Mucosa of rectum (tissue), 2 donors: Measurements from ENCODE around the gene TRIM32.

Experiments
- H3K27ac ChIP-seq, 2 donors: one replicate each; pipeline ENCODE4 v1.7.0; 2013; ENCODE audit warnings: inconsistent platforms in 2 of 2, low read depth in 2 of 2, low read length in 2 of 2
- H3K27me3 ChIP-seq, 2 donors: one replicate each; pipeline ENCODE4 v1.7.0; 2013; ENCODE audit warnings: low read length in 2 of 2; ENCODE audit not compliant: control insufficient read depth in 2 of 2, insufficient read depth in 2 of 2
- H3K36me3 ChIP-seq, 2 donors: one replicate each; pipeline ENCODE4 v1.7.0; 2013; ENCODE audit warnings: low read length in 2 of 2; ENCODE audit not compliant: control insufficient read depth in 2 of 2, insufficient read depth in 2 of 2
- H3K4me1 ChIP-seq, 2 donors: one replicate each; pipeline ENCODE4 v1.7.0; 2013; ENCODE audit warnings: low read length in 2 of 2, mild to moderate bottlenecking in 1 of 2; ENCODE audit not compliant: control insufficient read depth in 2 of 2, insufficient read depth in 2 of 2
- H3K4me3 ChIP-seq, 2 donors: one replicate each; pipeline ENCODE4 v1.7.0; 2013; ENCODE audit warnings: low read length in 2 of 2
- H3K9ac ChIP-seq, 2 donors: one replicate each; pipeline ENCODE4 v1.7.0; 2013; ENCODE audit warnings: low read length in 2 of 2, low read depth in 1 of 2, mild to moderate bottlenecking in 1 of 2
- H3K9me3 ChIP-seq, 2 donors: one replicate each; pipeline ENCODE4 v1.7.0; 2013; ENCODE audit warnings: low read length in 2 of 2; ENCODE audit not compliant: control insufficient read depth in 2 of 2
- donor health status: healthy.
- donor health status: Normal muscosa, but diverticular disease.

Gene TRIM32

DNA sequence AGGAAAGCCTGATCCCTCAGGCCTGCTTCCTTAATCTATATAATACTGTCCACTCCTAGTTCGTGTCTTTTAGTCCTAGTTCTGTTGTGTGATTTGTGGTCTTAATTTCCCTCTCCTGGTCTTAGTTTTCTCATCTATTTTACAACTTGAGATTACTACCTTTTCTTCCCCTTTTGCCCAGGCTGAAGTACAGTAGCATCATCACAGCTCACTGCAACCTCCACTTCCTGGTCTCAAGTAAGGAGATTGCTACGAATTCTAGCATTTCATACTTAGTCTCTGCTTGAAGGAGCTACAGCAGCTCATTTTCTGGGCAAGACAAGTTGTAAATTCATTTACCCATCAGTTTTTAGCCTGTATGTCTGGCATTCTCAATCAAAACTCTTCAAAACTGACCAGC is 5.5 kb downstream of the TRIM32 start:
- Histone ChIP-seq H3K4me3 (no peak overlapping the region), H3K4me1 (peaks cover 21 to 24% of the 10 kb centered on the region in 2 donors), H3K36me3 (peaks cover 0 to under 1% of the 10 kb centered on the region in 2 donors), H3K27me3 (no peaks in the 10 kb centered on the region), H3K27ac (no peak overlapping the region), H3K9ac (no peak overlapping the region), H3K9me3 (no peaks in the 10 kb centered on the region)

DNA sequence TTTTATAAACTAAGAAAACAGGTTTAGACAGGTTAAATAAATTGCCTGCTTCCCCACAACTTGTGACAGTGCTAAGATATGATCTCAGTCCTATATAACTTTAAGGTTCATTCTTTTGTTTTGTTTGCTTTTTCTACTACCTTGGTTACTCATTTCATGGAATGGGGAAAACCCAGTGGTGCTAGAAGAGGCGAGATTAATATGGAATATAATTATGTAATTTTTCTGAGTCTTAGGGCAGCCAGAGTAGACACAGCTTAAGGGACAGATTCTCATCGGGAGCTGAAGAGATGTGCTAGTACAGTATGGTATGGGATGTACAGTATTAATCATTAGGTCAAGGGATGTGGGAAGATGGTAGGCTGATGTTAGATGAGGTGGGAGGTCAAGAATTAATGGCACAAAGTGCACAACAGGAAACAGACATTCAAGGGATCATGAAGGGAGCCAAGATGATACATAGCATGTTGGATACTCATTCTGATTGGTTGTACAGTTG is 6.2 kb downstream of the TRIM32 start:
- H3K4me1 ChIP-seq: peaks cover 15 to 18% of the 10 kb centered on the region in 2 donors
- H3K27ac ChIP-seq: no peak overlapping the region

DNA sequence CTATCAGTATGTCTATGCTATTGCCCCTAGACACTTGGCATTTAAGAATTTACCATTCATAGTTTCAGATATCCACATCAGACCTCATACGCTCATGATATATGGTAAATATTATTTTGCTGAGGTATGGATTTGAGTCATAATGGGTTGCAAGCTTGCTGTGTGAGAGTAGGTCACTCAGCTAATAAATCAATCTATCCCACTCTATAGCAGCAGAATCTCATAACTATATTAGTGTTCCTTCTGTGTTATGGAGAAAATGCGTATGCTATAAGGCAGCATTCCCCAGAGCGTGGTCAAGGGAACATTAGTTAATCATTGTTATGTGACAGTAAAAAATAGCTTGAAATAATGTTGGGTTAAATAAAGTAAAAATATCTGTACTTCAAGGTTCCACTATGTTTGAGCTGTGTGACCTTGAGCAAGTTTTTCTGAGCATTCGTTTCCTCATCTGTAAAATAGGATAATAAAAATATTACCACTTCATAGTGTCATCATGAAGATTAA is 7.7 kb downstream of the TRIM32 start:
- Histone ChIP-seq H3K36me3 (peaks cover 19 to 22% of the 10 kb centered on the region in 2 donors), H3K4me1 (peaks cover 2 to 7% of the 10 kb centered on the region in 2 donors)

More for the DNA sequence above, 6.2 kb downstream of the TRIM32 start:
- no peaks in the 10 kb centered on the region for H3K9me3 ChIP-seq
- no peaks in the 10 kb centered on the region for H3K27me3 ChIP-seq
- H3K4me3 ChIP-seq: no peak overlapping the region
- peaks cover 6 to 7% of the 10 kb centered on the region in 2 donors for H3K36me3 ChIP-seq
- no peak overlapping the region for H3K9ac ChIP-seq

DNA sequence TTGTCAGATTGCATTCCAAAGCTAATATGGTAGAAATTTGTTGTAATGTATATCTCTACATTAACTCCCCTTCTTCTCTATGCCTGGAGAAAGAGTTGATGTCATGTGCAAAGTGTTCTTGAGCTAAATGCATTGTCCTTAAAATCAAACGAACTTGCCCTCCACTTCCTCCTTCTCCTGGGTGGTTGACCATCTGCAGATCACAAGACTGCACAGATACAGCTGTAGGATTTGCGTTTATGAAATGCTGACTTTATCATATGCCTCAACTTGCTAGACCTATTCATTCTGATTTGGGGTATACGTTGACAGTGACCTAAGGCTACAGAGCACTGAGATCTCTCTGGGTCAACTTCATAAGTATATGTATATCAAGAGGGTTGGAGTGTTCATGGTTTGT is 8.3 kb downstream of the TRIM32 start:
- no peaks in the 10 kb centered on the region for H3K9me3 ChIP-seq
- no peak overlapping the region for H3K27ac ChIP-seq
- H3K27me3 ChIP-seq: no peaks in the 10 kb centered on the region
- H3K4me1 ChIP-seq: peaks cover 2 to 3% of the 10 kb centered on the region in 2 donors
- peaks cover 22 to 24% of the 10 kb centered on the region in 2 donors for H3K36me3 ChIP-seq
- H3K4me3 ChIP-seq: no peak overlapping the region
- H3K9ac ChIP-seq: no peak overlapping the region

More for the DNA sequence above, 7.7 kb downstream of the TRIM32 start:
- H3K9ac ChIP-seq: no peak overlapping the region
- no peaks in the 10 kb centered on the region for H3K27me3 ChIP-seq
- no peak overlapping the region for H3K4me3 ChIP-seq
- no peaks in the 10 kb centered on the region for H3K9me3 ChIP-seq
- H3K27ac ChIP-seq: no peak overlapping the region

DNA sequence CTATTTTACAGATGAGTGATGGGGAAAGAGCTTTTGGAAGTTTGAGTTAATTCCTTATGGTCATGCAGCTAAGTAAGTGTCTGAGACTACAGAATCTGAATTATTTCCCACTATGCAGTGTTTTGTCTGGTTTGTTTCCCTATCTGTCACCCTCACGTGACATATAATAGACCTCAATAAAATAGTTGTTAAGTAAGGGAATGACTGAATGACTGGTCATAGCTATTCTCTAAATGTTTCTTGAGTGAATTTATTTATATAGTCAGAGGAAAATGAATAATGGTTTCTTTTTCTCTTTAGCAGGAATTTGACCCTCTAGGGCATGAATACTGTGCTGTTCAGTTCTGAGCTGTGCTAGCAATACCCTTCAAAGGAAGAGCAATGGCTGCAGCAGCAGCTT is 10.3 kb downstream of the TRIM32 start:
- Histone ChIP-seq H3K36me3 (peaks cover 22 to 24% of the 10 kb centered on the region in 2 donors), H3K4me3 (no peak overlapping the region), H3K27me3 (no peaks in the 10 kb centered on the region), H3K9me3 (no peaks in the 10 kb centered on the region), H3K27ac (no peak overlapping the region), H3K4me1 (peaks cover 0 to 3% of the 10 kb centered on the region in 2 donors), H3K9ac (no peak overlapping the region)

DNA sequence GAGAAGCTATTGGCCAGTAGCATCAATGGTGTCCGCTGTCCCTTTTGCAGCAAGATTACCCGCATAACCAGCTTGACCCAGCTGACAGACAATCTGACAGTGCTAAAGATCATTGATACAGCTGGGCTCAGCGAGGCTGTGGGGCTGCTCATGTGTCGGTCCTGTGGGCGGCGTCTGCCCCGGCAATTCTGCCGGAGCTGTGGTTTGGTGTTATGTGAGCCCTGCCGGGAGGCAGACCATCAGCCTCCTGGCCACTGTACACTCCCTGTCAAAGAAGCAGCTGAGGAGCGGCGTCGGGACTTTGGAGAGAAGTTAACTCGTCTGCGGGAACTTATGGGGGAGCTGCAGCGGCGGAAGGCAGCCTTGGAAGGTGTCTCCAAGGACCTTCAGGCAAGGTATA is 10.8 kb downstream of the TRIM32 start:
- Histone ChIP-seq H3K27ac (no peak overlapping the region), H3K4me3 (no peak overlapping the region), H3K4me1 (peaks cover 0 to 3% of the 10 kb centered on the region in 2 donors)

DNA sequence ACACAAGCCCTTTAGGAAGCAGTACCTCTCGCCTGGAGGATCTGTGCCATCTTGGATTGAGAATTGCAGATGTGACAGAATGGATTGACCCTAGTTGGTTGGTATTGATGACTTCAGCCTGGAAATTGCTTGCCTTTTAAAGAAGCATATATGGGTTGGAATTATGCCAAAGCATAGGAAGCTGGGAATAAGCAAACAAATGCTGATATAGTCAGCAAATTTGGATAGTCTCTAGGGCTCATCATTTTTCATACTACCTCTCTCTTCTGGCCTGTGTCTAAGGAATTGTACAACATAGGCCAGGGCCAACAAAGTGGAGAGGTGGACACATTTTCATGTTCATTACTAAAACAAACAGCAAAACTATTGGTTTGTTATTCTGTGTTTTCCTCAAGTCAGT is 13.2 kb downstream of the TRIM32 start:
- no peaks in the 10 kb centered on the region for H3K4me1 ChIP-seq
- H3K27me3 ChIP-seq: no peaks in the 10 kb centered on the region
- H3K9ac ChIP-seq: no peak overlapping the region
- H3K9me3 ChIP-seq: no peaks in the 10 kb centered on the region
- no peak overlapping the region for H3K27ac ChIP-seq
- H3K4me3 ChIP-seq: no peak overlapping the region
- H3K36me3 ChIP-seq: peaks cover 22 to 24% of the 10 kb centered on the region in 2 donors

More for the DNA sequence above, 10.8 kb downstream of the TRIM32 start:
- Histone ChIP-seq H3K9ac (no peak overlapping the region), H3K9me3 (no peaks in the 10 kb centered on the region), H3K36me3 (peaks cover 22 to 24% of the 10 kb centered on the region in 2 donors), H3K27me3 (no peaks in the 10 kb centered on the region)

DNA sequence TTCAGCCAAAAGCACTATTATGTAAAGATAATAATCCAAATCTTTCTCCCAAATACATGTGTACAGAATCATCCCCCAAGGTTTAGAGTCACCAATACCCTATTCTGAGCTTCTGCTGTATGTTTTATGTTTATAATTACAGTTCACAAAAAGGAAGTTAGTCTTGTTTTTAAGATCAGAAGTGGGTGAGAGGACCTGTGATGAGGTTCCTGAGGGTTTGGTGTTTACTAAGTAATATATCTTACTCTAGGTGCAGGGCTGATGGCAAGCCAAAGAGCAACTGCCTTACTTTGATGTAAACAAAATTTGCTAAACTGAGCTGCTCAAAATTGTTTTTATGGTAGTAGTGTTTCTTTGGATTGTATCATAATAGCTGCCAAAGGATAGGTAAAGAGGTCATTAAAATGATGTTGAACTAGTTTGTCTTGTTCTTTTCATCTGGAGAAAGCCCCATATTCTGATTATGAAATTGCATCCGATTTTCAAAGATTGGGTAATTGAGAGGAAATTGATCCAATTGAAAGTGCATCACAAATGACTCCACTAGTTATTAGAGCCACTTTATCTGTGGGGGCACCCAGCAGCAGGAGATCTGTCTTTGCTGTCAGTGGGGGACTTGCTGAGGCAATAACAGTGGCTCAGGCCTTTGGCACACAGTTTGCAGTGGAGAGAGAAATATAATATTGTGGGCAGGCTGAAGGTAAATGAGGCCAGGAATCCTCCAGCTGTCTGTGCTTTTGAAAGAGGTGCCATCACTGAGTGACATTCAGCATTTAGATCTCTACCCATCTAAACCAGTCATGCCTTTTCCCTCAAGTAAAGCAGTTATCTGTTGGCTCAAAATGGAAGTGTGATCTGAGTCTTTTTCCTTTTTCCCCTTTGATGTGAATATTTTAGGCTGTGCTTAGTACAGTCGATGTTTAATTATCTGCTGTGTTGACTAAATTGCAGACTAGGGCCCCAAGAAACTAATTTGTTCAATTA is 14.1 kb downstream of the TRIM32 start:
- Histone ChIP-seq H3K36me3 (peaks cover 22 to 24% of the 10 kb centered on the region in 2 donors), H3K27ac (no peak overlapping the region), H3K27me3 (no peaks in the 10 kb centered on the region), H3K9ac (no peak overlapping the region), H3K9me3 (no peaks in the 10 kb centered on the region), H3K4me3 (no peak overlapping the region), H3K4me1 (no peaks in the 10 kb centered on the region)

DNA sequence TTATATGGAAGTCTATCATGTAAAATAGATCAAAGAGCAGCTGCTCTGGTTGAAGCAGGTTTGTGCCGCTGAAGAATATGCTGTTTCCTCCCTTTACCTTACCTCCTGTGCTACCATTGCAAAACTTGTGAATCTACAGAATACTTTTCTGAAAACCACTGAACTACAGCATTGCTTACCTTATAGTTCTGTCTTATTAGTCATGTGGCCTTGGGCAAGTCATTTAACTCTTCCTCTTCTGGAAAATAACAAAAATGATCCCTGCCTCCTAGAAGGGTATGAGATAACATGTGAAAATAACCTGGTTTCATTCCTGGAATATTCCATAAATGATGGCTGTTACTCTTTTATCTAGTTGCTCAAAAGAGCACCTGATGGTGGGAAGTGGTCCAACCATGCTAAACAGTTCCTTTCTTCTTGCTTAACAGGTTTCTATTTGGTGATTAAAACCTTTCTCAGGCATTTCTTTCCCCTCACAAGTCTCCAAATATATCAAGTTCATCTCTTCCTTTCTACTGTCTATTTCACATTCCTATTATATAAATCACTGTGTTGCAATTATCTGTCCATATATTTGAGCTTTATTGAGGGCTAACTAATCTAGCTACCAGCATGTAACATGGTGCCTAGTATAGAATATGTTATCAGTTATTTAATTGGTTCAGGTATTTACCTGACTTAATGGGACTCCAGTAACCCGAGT is 15.0 kb downstream of the TRIM32 start:
- Histone ChIP-seq H3K9me3 (no peaks in the 10 kb centered on the region), H3K36me3 (peaks cover 22 to 24% of the 10 kb centered on the region in 2 donors), H3K27ac (no peak overlapping the region), H3K4me1 (no peaks in the 10 kb centered on the region), H3K27me3 (no peaks in the 10 kb centered on the region), H3K9ac (no peak overlapping the region), H3K4me3 (no peak overlapping the region)

DNA sequence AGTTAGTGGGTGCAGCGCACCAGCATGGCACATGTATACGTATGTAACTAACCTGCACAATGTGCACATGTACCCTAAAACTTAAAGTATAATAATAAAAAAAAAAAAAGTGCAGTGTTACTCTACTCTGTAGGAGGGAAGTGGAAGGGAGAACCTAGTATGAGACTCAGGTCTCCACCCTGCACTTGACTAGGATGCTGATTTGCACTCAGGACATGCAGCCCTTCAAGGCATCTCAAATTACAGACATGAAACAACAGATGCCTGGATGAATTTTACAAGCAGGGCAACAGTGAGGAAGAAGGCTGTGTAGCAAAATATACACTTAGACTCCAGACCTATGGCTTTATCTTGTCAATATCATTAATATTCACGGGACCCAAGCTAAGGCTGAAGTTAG is 16.5 kb downstream of the TRIM32 start:
- Histone ChIP-seq H3K36me3 (peaks cover 11 to 14% of the 10 kb centered on the region in 2 donors), H3K27me3 (no peaks in the 10 kb centered on the region), H3K4me3 (no peak overlapping the region), H3K9ac (no peak overlapping the region), H3K27ac (no peak overlapping the region), H3K9me3 (no peaks in the 10 kb centered on the region), H3K4me1 (no peaks in the 10 kb centered on the region)
